Brain microvascular endothelial cell (primary cell): ENCODE data around the gene CCDC158.
"Not testable (repeated sequence)": the region's sequence is repeated elsewhere in the genome, so short reads cannot be mapped to it uniquely, and the experiment has no call there.

Experiments
- DNase-seq: peaks from one replicate; pipeline ENCODE4 v3.0.0-alpha.2; 2020
- H3K27ac ChIP-seq: fragments of 250-450 bp; sonication (Bioruptor Pico); 2 replicates; pipeline ENCODE4 v1.5.1; 2020; ENCODE audit warnings: mild to moderate bottlenecking, moderate library complexity
- H3K27me3 ChIP-seq: fragments of 250-450 bp; sonication (Bioruptor Pico); replicated peaks from 2 replicates; pipeline ENCODE4 v1.5.1; 2020; ENCODE audit warnings: mild to moderate bottlenecking
- H3K36me3 ChIP-seq: fragments of 250-450 bp; sonication (Bioruptor Pico); replicated peaks from 2 replicates; pipeline ENCODE4 v1.5.1; 2020; ENCODE audit warnings: mild to moderate bottlenecking
- H3K4me3 ChIP-seq: 2 replicates; pipeline ENCODE4 v1.5.1; 2011; ENCODE audit warnings: low read depth, mild to moderate bottlenecking, control low read depth, low read length, moderate library complexity
- CTCF ChIP-seq: IDR thresholded peaks from 2 replicates; pipeline ENCODE4 v1.5.1; 2011; ENCODE audit warnings: low read depth, mild to moderate bottlenecking, moderate library complexity, low read length, control low read depth, inconsistent platforms; ENCODE audit errors: missing control alignments
- in situ Hi-C: cut with HindIII; loops from 2 replicates; pipeline ENCODE4 v1.10.0; 2017; ENCODE audit warnings: low sequenced_read_pairs, low pct_ligation_motif_present

CCDC158 gene

DNA sequence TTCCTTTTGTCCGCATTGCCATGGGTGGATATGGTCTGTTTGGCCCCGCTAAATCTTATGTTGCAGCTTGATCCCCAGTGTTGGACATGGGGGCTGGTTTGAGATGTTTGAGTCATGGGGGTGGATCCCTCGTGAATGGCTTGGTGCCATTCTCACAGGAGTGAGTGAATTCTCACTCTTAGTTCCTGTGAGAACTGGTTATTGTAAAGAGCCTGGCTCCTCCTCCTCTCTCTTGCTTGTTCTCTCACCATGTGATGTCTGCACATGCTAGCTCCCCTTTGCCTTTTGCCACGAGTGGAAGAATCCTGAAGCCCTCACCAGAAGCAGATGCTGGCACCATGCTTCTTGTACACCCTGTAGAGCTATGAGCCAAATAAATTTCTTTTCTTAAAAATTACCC, 137.0 kb downstream of the CCDC158 start:
- no peak for TF ChIP-seq CTCF
- no peak for DNase-seq

DNA sequence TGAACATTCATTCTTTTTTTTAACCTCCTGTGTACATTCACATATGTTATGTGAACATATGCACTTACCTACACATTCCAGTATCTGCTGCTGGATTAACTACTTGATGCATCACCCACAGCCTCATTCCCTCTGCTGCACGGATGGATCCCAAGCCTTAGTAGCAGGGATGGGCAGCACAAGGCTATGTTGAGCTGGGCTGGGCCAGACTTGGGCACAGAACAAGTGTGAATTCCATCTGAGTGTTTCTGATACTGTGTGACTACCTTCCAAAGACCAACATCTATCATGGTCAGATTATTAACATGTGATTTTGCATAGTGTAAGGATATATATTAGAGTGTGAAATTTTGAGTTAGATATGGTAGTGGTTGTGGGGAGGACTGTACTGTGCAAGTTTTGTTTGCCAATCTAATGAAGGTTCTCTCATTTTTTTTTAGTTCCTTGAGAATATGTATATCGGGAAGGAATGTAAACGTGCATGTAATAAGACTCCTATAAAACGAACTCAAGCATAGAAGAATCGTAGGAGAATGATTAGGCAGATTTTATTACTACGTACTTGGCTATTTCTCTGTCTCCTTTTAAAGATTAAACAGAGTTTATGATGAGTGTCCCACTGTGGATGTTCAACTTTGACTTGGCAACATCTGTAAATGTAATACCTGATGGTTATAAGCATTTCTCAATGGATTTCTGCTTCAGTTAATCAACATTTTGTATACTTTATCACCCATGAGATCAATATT, 137.8 kb downstream of the CCDC158 start:
- DNase-seq = no peak
- no peak for TF ChIP-seq CTCF
- H3K27ac ChIP-seq = no peak overlapping the region
- H3K36me3 ChIP-seq = no peaks in the 10 kb centered on the region
- no peaks in the 10 kb centered on the region for H3K27me3 ChIP-seq
- H3K4me3 ChIP-seq = no peak overlapping the region
- in situ Hi-C loops = no loop called here

More for the DNA sequence above, 137.0 kb downstream of the CCDC158 start:
- Histone ChIP-seq H3K27me3 (no peaks in the 10 kb centered on the region), H3K27ac (no peak overlapping the region), H3K4me3 (no peak overlapping the region), H3K36me3 (no peaks in the 10 kb centered on the region)
- in situ Hi-C loops = no loop called here

DNA sequence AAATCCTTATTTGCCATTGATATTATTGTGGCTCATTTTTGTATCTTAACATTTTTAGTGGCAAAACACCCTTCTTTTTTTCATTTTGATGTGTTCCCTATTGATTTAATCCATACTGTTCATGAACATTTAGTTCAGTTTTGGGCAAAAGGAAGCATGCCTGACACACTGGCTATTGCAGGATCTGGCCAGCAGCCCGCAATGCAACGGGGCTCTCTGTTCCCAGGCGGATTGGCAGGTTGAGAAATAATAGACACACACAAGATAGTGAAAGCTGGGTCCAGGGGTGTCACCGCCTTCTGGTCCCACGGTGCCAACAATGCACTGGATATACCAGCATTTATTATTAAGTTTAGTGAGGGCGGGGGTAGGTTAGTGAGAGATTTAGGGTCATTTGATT, 139.3 kb downstream of the CCDC158 start:
- DNase-seq, H3K27ac ChIP-seq, in situ Hi-C loops, H3K4me3 ChIP-seq, H3K36me3 ChIP-seq, H3K27me3 ChIP-seq: not testable (repeated sequence)

DNA sequence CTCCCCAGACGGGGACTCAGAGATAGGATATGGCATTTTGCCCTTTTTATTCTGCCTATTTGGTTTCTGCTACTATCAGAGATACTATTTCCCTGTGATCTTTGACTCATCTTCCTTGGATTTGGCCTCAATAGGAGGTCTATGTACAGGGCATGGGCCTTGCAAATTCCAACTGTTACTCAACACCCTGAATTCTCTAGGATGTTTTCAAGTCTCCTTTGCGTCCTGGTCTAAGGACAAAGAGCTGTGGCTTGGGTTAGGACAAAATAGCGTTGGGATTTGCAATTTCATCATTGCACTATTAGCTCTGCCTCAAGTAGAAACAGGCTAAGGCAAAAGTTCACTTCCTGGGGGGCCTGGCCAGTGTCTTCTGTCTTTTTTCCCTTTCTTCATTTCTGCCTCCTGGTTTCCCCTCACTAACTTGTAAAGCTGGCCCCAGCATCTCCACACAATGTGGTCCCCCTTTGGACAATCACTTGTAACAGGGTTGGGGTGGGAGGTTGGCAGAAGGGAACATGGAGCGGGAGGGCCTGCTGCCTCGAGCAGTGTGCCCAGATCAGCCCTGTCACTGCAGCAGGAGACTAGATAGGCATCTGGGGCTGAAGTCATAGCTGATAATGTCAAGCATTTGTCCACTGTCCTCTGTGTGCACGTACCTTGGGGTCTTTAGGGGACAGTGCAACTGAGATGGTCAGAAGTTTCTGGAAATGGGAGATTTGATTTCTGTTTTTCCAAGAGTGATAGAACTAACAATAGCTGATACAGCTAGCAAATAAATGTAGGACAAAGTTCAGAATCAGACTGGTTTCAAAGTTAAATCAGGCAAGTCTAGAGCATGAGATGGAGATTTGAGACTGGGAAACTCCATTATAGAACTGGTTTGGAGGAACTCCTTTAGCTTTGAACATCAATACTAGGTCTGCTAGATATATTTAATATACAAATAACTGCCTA, 140.2 kb downstream of the CCDC158 start:
- TF ChIP-seq CTCF = no peak

DNA sequence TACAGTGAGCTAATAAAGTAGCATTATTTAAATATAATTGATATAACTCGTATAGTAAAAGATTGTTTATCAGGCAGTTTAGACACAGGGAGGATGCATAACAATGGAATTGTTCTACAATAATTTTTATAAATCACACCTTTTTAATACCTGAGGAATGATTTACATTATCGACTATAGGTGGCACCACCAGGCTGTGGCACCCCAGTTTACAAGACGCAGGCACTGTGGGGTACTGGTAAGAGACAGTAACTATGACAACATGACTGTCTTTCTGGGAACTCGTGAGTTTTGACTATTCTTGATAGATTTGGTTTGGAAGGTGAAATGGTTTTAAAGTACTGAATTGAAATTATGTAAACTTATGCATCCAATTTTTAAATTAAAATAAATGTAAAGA, 141.5 kb downstream of the CCDC158 start:
- DNase-seq = no peak
- in situ Hi-C loops = no loop called here
- no peak for TF ChIP-seq CTCF
- Histone ChIP-seq H3K27me3 (no peaks in the 10 kb centered on the region), H3K36me3 (no peaks in the 10 kb centered on the region), H3K4me3 (no peak overlapping the region), H3K27ac (no peak overlapping the region)

More for the DNA sequence above, 140.2 kb downstream of the CCDC158 start:
- H3K36me3 ChIP-seq = no peaks in the 10 kb centered on the region
- no peak for DNase-seq
- no peak overlapping the region for H3K4me3 ChIP-seq
- in situ Hi-C loops = no loop called here
- H3K27ac ChIP-seq = no peak overlapping the region
- H3K27me3 ChIP-seq = no peaks in the 10 kb centered on the region

DNA sequence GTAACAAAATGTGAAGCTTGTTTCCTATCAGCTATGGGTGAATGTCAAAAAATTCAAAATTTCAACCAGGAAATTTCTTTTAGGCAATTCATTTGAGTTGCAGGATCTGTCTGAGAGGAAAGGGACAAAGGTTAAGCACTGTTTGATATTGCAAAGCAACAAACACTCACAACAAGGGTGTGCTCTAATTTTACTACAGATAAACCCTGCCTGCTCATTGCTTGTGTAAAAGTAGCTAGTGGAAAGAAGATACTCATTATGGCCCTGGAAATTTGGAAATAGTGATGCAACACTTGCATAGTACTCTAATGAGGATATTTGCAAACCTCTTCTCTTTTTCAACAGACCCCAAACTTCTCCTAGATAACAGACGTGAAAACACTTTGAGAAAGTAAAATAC, 142.4 kb downstream of the CCDC158 start:
- Histone ChIP-seq H3K36me3 (no peaks in the 10 kb centered on the region), H3K4me3 (no peak overlapping the region), H3K27ac (no peak overlapping the region), H3K27me3 (no peaks in the 10 kb centered on the region)
- TF ChIP-seq CTCF = no peak
- no peak for DNase-seq
- in situ Hi-C loops = no loop called here
